GM12878 (cell line): ENCODE measurements around the gene DNAJC3. TPM values are rescaled to one million over a fixed set of nuclear protein-coding genes. Genes with fewer than 3 reads are reported as not detected.

Experiments
- ATAC-seq: fragments of 200-7000 bp; cut with Tn5 transposase; 3 replicates; pipeline ENCODE4 v1.9.1; 2020; ENCODE audit warnings: mild to moderate bottlenecking, moderate library complexity
- BruUV-seq: library from RNA; stranded (reverse); fragments of 400-500 nt; replicated peaks from 2 replicates; lab custom pipeline; 2021; lab: Mats Ljungman, UMichigan
- CTCF ChIA-PET: fragments of 300-600 bp; sonication (Branson Sonifier 250); formaldehyde crosslinking; extraction: SDS; loops from one replicate; lab custom pipeline; 2021; ENCODE audit warnings: inconsistent platforms; lab: Yijun Ruan, JAX
- POLR2A ChIA-PET: fragments of 350-600 bp; formaldehyde crosslinking; extraction: SDS; loops from one replicate; lab custom pipeline; 2021; ENCODE audit warnings: inconsistent platforms; lab: Charles Lee
- RAD21 ChIA-PET: fragments of 300-600 bp; sonication (Branson Sonifier 250); formaldehyde crosslinking; loops from one replicate; lab custom pipeline; 2023; ENCODE audit warnings: antibody characterized with exemption; ENCODE audit not compliant: unreplicated experiment; lab: Charles Lee
- SMC1A ChIA-PET: fragments of 300-600 bp; sonication (Branson Sonifier 250); formaldehyde crosslinking; loops from one replicate; lab custom pipeline; 2023; ENCODE audit not compliant: unreplicated experiment, uncharacterized antibody; lab: Charles Lee
- DNase-seq: peaks from one replicate; pipeline ENCODE4 v3.0.0-alpha.2; 2011; ENCODE audit warnings: low read depth, low spot score
- FAIRE-seq: peaks from 3 replicates; lab custom pipeline; 2011; peaks lifted over from hg19 to GRCh38; lab: Jason Lieb, UNC
- H2AFZ ChIP-seq: 2 replicates; pipeline ENCODE4 v1.6.0; 2011; ENCODE audit warnings: low read depth, low read length, control low read depth; ENCODE audit not compliant: control insufficient read depth
- H3K27ac ChIP-seq: 2 replicates; pipeline ENCODE4 v1.5.1; 2011; ENCODE audit warnings: control low read depth; ENCODE audit not compliant: control insufficient read depth, insufficient read depth
- H3K27me3 ChIP-seq, 2 experiments: replicated peaks in 1 of 2; 2 replicates each; pipeline versions ENCODE4 v1.6.0 to v1.6.1; 2011; ENCODE audit warnings: low read length in 1 of 2; ENCODE audit not compliant: control insufficient read depth in 2 of 2, insufficient read depth in 2 of 2
- H3K36me3 ChIP-seq, 2 experiments: 2 replicates each; pipeline ENCODE4 v1.5.1; 2011; ENCODE audit warnings: low read length in 1 of 2; ENCODE audit not compliant: control insufficient read depth in 2 of 2, insufficient read depth in 2 of 2
- H3K4me1 ChIP-seq: 2 replicates; pipeline ENCODE4 v1.6.1; 2011; ENCODE audit warnings: mild to moderate bottlenecking, low read length, moderate library complexity, mixed read lengths; ENCODE audit not compliant: control insufficient read depth, insufficient read depth
- H3K4me2 ChIP-seq: 2 replicates; pipeline ENCODE4 v1.6.0; 2011; ENCODE audit warnings: control low read depth; ENCODE audit not compliant: control insufficient read depth, insufficient read depth
- H3K4me3 ChIP-seq: fragments of 200-600 bp; sonication (generic); 2 replicates; pipeline ENCODE4 v1.5.1; 2016
- H3K79me2 ChIP-seq: 2 replicates; pipeline ENCODE4 v1.6.0; 2011; ENCODE audit warnings: low read length; ENCODE audit not compliant: control insufficient read depth, insufficient read depth
- H3K9ac ChIP-seq: 2 replicates; pipeline ENCODE4 v1.8.0; 2011; ENCODE audit warnings: low read length, control low read depth, mixed read lengths; ENCODE audit not compliant: control insufficient read depth, insufficient read depth
- H3K9me3 ChIP-seq: replicated peaks from 3 replicates; pipeline ENCODE4 v1.5.1; 2011; ENCODE audit warnings: mild to moderate bottlenecking, low read length; ENCODE audit not compliant: control insufficient read depth, insufficient read depth
- H4K20me1 ChIP-seq: 2 replicates; pipeline ENCODE4 v1.6.0; 2011; ENCODE audit not compliant: control insufficient read depth, insufficient read depth
- BHLHE40 ChIP-seq, 2 experiments: fragments of 450-650 bp in 1 of 2; IDR thresholded peaks; 2 replicates each; pipeline ENCODE4 v1.6.1; 2011 to 2017; ENCODE audit warnings: low read depth in 2 of 2, borderline replicate concordance in 1 of 2, improper control_type of control experiment in 1 of 2, low read length in 1 of 2, mild to moderate bottlenecking in 1 of 2
- BMI1 ChIP-seq: fragments of 450-650 bp; IDR thresholded peaks from 2 replicates; pipeline ENCODE4 v1.6.1; 2016; ENCODE audit warnings: mild to moderate bottlenecking, moderate library complexity, borderline replicate concordance
- MYC ChIP-seq: IDR thresholded peaks from 2 replicates; pipeline ENCODE4 v1.6.1; 2011; ENCODE audit warnings: mild to moderate bottlenecking, low read length, moderate library complexity, inconsistent platforms; ENCODE audit not compliant: insufficient read depth, insufficient replicate concordance, insufficient read length, severe bottlenecking
- NBN ChIP-seq: fragments of 450-650 bp; IDR thresholded peaks from 2 replicates; pipeline ENCODE4 v1.6.1; 2016
- NFYA ChIP-seq: IDR thresholded peaks from 2 replicates; pipeline ENCODE4 v1.6.1; 2011; ENCODE audit warnings: low read depth, mild to moderate bottlenecking, low read length, improper control_type of control experiment, borderline replicate concordance
- RAD21 ChIP-seq: IDR thresholded peaks from 2 replicates; pipeline ENCODE4 v1.6.1; 2011; ENCODE audit warnings: mild to moderate bottlenecking, low read depth, low read length, moderate library complexity; ENCODE audit not compliant: insufficient read depth
- REST ChIP-seq: IDR thresholded peaks from 2 replicates; pipeline ENCODE4 v1.6.1; 2012; ENCODE audit warnings: mild to moderate bottlenecking, low read depth, low read length
- SUZ12 ChIP-seq: fragments of 200-600 bp; sonication (generic); IDR thresholded peaks from one replicate; pipeline ENCODE4 v1.6.1; 2018; ENCODE audit warnings: antibody characterized with exemption, mild to moderate bottlenecking; ENCODE audit not compliant: unreplicated experiment
- WGBS: methylation state at CpG from one replicate; pipeline ENCODE4 v1.1.6; 2016; ENCODE audit warnings: low lambda C conversion rate; ENCODE audit not compliant: insufficient replicate concordance, insufficient coverage; ENCODE audit errors: missing lambda C conversion rate; 5-methylcytosine and 5-hydroxymethylcytosine counted together
- in situ Hi-C: fragments of 300-500 bp; cut with MboI; formaldehyde crosslinking; loops from 9 replicates; pipeline ENCODE4 v1.14.3; 2018; ENCODE audit warnings: mixed read lengths
- intact Hi-C: fragments of 100-400 bp; cut with micrococcal nuclease; formaldehyde crosslinking; loops from one replicate; pipeline ENCODE4 v1.14.2; 2022; ENCODE audit not compliant: unreplicated experiment
- polyA plus RNA-seq, 11 experiments: library from polyadenylated mRNA; depleted of rRNA in 4 of 11; unstranded in 6 of 11; stranded (reverse) in 5 of 11; fragments of >200 nt; fragmentation: Nextera tagmentation in 4 of 11; fragmentation: Illumina TruSeq in 1 of 11; extraction: Ambion mirVana in 4 of 11; extraction: Trizol in 1 of 11; gene quantifications; 1 replicate in 1 of 11; 2 replicates in 10 of 11; pipeline versions ENCODE4 v1.2.1 to v1.2.3, GENCODE V29; 2011 to 2016; ENCODE audit warnings: inconsistent platforms in 2 of 11, missing spikeins in 2 of 11, low read depth in 1 of 11
- small RNA-seq: library from RNA; depleted of rRNA; stranded (forward); fragments of <200 nt; gene quantifications from one replicate; pipeline ENCODE3, GENCODE V24; 2014
- total RNA-seq, 4 experiments: library from RNA; depleted of rRNA in 3 of 4; stranded (reverse); fragments of >200 nt in 3 of 4; fragmentation: Illumina TruSeq in 1 of 4; extraction: Trizol in 1 of 4; gene quantifications; 2 replicates each; pipeline versions ENCODE4 v1.2.1 to v1.2.3, GENCODE V29; 2013 to 2021
- TF ChIP-seq, protein P1 (sequence below): IDR thresholded peaks from 2 replicates; pipeline ENCODE4 v1.6.1; 2012; ENCODE audit warnings: low read depth, low read length, improper control_type of control experiment

Gene DNAJC3
- total and polyA plus RNA-seq, 10 of the 15 experiments (the other 5 are each of a cell fraction or from before 2014, with no cell fraction given), result 9.3 to 37.4 (median 19.0) TPM

DNA sequence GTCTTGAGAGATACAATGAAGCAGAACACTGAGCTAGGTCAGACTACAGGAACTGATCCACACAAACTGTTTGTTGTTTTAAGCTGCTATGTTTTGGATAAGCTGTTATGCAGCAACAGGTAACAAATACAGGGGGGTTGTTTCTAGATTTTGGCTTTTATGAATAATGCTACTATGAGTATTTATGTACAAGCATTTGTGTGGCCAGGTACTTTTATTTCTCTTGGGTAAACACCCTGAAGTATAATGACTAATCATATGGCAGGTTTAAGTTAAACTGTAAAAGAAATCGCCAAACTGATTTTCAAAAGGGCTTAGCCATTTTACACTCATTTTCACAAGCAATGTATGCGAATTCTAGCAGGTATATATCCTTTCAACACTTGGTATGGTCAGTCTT lies 166.0 kb downstream of the DNAJC3 start:
- FAIRE-seq (no peak), DNase-seq (no peak), ATAC-seq (peak; percentile 29; the same call in 2 of the 3 replicates)
- H2AFZ ChIP-seq, result no peak overlapping the region
- no peaks in the 10 kb centered on the region for H3K36me3 ChIP-seq
- ChIA-PET RAD21 (no interaction called here), CTCF (interaction anchor here (4.3 kb wide), 1 partner anchor 10 kb away, joined by 23 read pairs; no protein-coding TSS in a partner anchor), POLR2A (no interaction called here), SMC1A (interaction anchor here (0.6 to 1.5 kb wide), 4 partner anchors 18 to 346 kb away, joined by 3 to 4 read pairs (median 3); no protein-coding TSS in a partner anchor)
- H3K27ac ChIP-seq, result no peak overlapping the region
- in situ Hi-C loops (loop anchor here (25.0 kb wide), 1 partner anchor 231 kb away; no protein-coding TSS in a partner anchor), intact Hi-C loops (no loop called here)
- no peaks in the 10 kb centered on the region for H3K9me3 ChIP-seq
- no peak overlapping the region for H3K9ac ChIP-seq
- no peaks in the 10 kb centered on the region for H4K20me1 ChIP-seq
- TF ChIP-seq SUZ12 (no peak), RAD21 (no peak), NBN (no peak), BMI1 (no peak), NFYA (no peak), BHLHE40 (IDR thresholded peaks at IDR 0.05; ENCODE audit: borderline replicate concordance in 1 of 2, low read depth in 2 of 2, low read length in 1 of 2) (no peak), REST (no peak), MYC (no peak)
- TF ChIP-seq, protein P1, sequence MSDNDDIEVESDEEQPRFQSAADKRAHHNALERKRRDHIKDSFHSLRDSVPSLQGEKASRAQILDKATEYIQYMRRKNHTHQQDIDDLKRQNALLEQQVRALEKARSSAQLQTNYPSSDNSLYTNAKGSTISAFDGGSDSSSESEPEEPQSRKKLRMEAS, result no peak
- no peak overlapping the region for H3K4me2 ChIP-seq
- H3K27me3 ChIP-seq, result no peaks in the 10 kb centered on the region
- no peaks in the 10 kb centered on the region for H3K79me2 ChIP-seq
- no peaks in the 10 kb centered on the region for H3K4me1 ChIP-seq
- WGBS, result 98% methylated on average over 2 of the region's 2 CpGs
- no peak overlapping the region for H3K4me3 ChIP-seq
- no TSS peak for BruUV-seq

Small RNAs within 50 kb of the gene (small RNA-seq; reads per million reads assigned to genes)
- not detected for gene HMGN1P24

Other genes starting within 250 kb of the DNAJC3 start
- not detected in 2 replicates for gene CLDN10, start 124.4 kb upstream of the DNAJC3 start, total RNA-seq (2014; rRNA removed)
- not detected in 2 replicates for gene CLDN10, start 124.4 kb upstream of the DNAJC3 start, total RNA-seq (2014; rRNA removed; fragmentation: Illumina TruSeq; extraction: Trizol)
- not detected in 2 replicates for gene CLDN10, start 124.4 kb upstream of the DNAJC3 start, total RNA-seq (2021)
- gene CLDN10, start 124.4 kb upstream of the DNAJC3 start, polyA plus RNA-seq (2011; rRNA removed), result not detected in 2 replicates
- gene CLDN10, start 124.4 kb upstream of the DNAJC3 start, polyA plus RNA-seq (2014; fragmentation: Illumina TruSeq; extraction: Trizol), result not detected in 2 replicates
- not detected for gene CLDN10, start 124.4 kb upstream of the DNAJC3 start, polyA plus RNA-seq (2014; fragmentation: Nextera tagmentation; extraction: Ambion mirVana)
- gene CLDN10, start 124.4 kb upstream of the DNAJC3 start, polyA plus RNA-seq (2014; rRNA removed), result not detected in 2 replicates
- gene CLDN10, start 124.4 kb upstream of the DNAJC3 start, polyA plus RNA-seq (2016; fragmentation: Nextera tagmentation; extraction: Ambion mirVana), result not detected
- 0.56 and 0.60 TPM in 2 replicates for gene DZIP1, start 32.4 kb upstream of the DNAJC3 start, total RNA-seq (2014; rRNA removed)
- 0.54 and 0.69 TPM in 2 replicates for gene DZIP1, start 32.4 kb upstream of the DNAJC3 start, total RNA-seq (2014; rRNA removed; fragmentation: Illumina TruSeq; extraction: Trizol)
- 1.2 and 1.9 TPM in 2 replicates for gene DZIP1, start 32.4 kb upstream of the DNAJC3 start, total RNA-seq (2021)
- gene DZIP1, start 32.4 kb upstream of the DNAJC3 start, polyA plus RNA-seq (2011; rRNA removed), result 0.01 and 0.09 TPM in 2 replicates
- gene DZIP1, start 32.4 kb upstream of the DNAJC3 start, polyA plus RNA-seq (2014; fragmentation: Illumina TruSeq; extraction: Trizol), result 0.57 and 0.89 TPM in 2 replicates
- under 1 TPM; 0.27 to 0.68 TPM for gene DZIP1, start 32.4 kb upstream of the DNAJC3 start, polyA plus RNA-seq (2014; fragmentation: Nextera tagmentation; extraction: Ambion mirVana)
- gene DZIP1, start 32.4 kb upstream of the DNAJC3 start, polyA plus RNA-seq (2014; rRNA removed), result 0.74 and 1.1 TPM in 2 replicates
- gene DZIP1, start 32.4 kb upstream of the DNAJC3 start, polyA plus RNA-seq (2016; fragmentation: Nextera tagmentation; extraction: Ambion mirVana), result under 1 TPM; 0.23 to 0.40 TPM